Activated CD4-positive, alpha-beta memory T cell treated with anti-CD3 and anti-CD28 coated beads, Interleukin-2, amount 10 ng/mL, durations not matched to agents 7 days and 5 days (primary cell): Measurements from ENCODE around the gene ATP6V0E2. TPM values are rescaled to one million over a fixed set of nuclear protein-coding genes. Genes with fewer than 3 reads are reported as not detected.
A peak's percentile ranks its signal among the peaks of the same experiment; 100 is the strongest.

Experiments
- CTCF ChIA-PET: fragments of 350-600 bp; sonication (Branson Sonifier 250); formaldehyde crosslinking; loops from one replicate; lab custom pipeline; 2021; ENCODE audit warnings: antibody characterized with exemption, inconsistent platforms; lab: Charles Lee
- POLR2A ChIA-PET: fragments of 350-600 bp; sonication (Branson Sonifier 250); formaldehyde crosslinking; loops from one replicate; lab custom pipeline; 2021; ENCODE audit warnings: antibody characterized with exemption; lab: Charles Lee
- DNase-seq: peaks from one replicate; pipeline ENCODE4 v3.0.0-alpha.2; 2020
- H3K27ac Mint-ChIP-seq: one replicate; pipeline ENCODE4 v1.8.0; 2021; ENCODE audit warnings: mild to moderate bottlenecking, mixed read lengths
- H3K27me3 Mint-ChIP-seq: one replicate; pipeline ENCODE4 v1.8.0; 2021; ENCODE audit warnings: mixed read lengths
- H3K36me3 Mint-ChIP-seq: one replicate; pipeline ENCODE4 v1.8.0; 2021; ENCODE audit warnings: low read depth, mixed read lengths
- H3K4me1 Mint-ChIP-seq: one replicate; pipeline ENCODE4 v1.8.0; 2021; ENCODE audit warnings: mixed read lengths
- H3K4me3 Mint-ChIP-seq: one replicate; pipeline ENCODE4 v1.8.0; 2021; ENCODE audit warnings: mild to moderate bottlenecking, mixed read lengths
- H3K9me3 Mint-ChIP-seq: one replicate; pipeline ENCODE4 v1.8.0; 2021; ENCODE audit warnings: mixed read lengths
- total RNA-seq, 2 experiments: library from RNA; stranded (reverse); gene quantifications; one replicate each; pipeline ENCODE4 v1.2.3, GENCODE V29; 2021

ATP6V0E2 gene
- total RNA-seq, 2 experiments from 2014 or later = 48.8 to 52.3 TPM

- H3K9me3 Mint-ChIP-seq = no peaks in the 10 kb centered on the region
- CTCF ChIA-PET = interaction anchor here (1.3 to 2.5 kb wide), 3 partner anchors 14 to 29 kb away, joined by 3 to 11 read pairs (median 5); no protein-coding TSS in a partner anchor
- peaks cover 19% of the 10 kb centered on the region for H3K36me3 Mint-ChIP-seq
- peak overlapping the region; percentile 90 for H3K27ac Mint-ChIP-seq
- peaks cover 92% of the 10 kb centered on the region for H3K4me1 Mint-ChIP-seq
- no peak for DNase-seq
- POLR2A ChIA-PET = interaction anchor here (1.9 to 6.0 kb wide), 2 partner anchors 14 to 30 kb away, joined by 8 to 49 read pairs; partner anchors contain the start of gene ZNF862
- H3K27me3 Mint-ChIP-seq = no peaks in the 10 kb centered on the region
- H3K4me3 Mint-ChIP-seq = no peak overlapping the region
These were observed 5.0 kb upstream of the ATP6V0E2 start for GRCh38 chr7:149868623-149869290.

- Mint-ChIP-seq H3K36me3 (peaks cover 18% of the 10 kb centered on the region), H3K27ac (peak overlapping the region; percentile 90), H3K4me1 (peaks cover 88% of the 10 kb centered on the region), H3K9me3 (no peaks in the 10 kb centered on the region), H3K27me3 (no peaks in the 10 kb centered on the region), H3K4me3 (peak overlapping the region; percentile 43)
- POLR2A ChIA-PET = interaction anchor here (1.2 to 6.0 kb wide), 3 partner anchors 15 to 30 kb away, joined by 3 to 49 read pairs (median 8); partner anchors contain the start of gene ZNF862
- CTCF ChIA-PET = interaction anchor here (1.3 to 3.2 kb wide), 4 partner anchors 7 to 29 kb away, joined by 3 to 22 read pairs (median 8); no protein-coding TSS in a partner anchor
- DNase-seq = no peak
These were observed 4.5 kb upstream of the ATP6V0E2 start for GRCh38 chr7:149869291-149869650.

GRCh38 chr7:149869867-149870266, 3.9 kb upstream of the ATP6V0E2 start:
- ChIA-PET CTCF (interaction anchor here (1.3 to 3.2 kb wide), 4 partner anchors 8 to 30 kb away, joined by 3 to 22 read pairs (median 8); no protein-coding TSS in a partner anchor), POLR2A (interaction anchor here (1.0 to 6.0 kb wide), 4 partner anchors 15 to 31 kb away, joined by 3 to 49 read pairs (median 6); partner anchors contain the start of gene ZNF862)
- no peaks in the 10 kb centered on the region for H3K27me3 Mint-ChIP-seq
- peak; percentile 64 for DNase-seq
- H3K9me3 Mint-ChIP-seq = no peaks in the 10 kb centered on the region
- H3K36me3 Mint-ChIP-seq = peaks cover 16% of the 10 kb centered on the region
- peak overlapping the region; percentile 43 for H3K4me3 Mint-ChIP-seq
- H3K27ac Mint-ChIP-seq = peak overlapping the region; percentile 90
- H3K4me1 Mint-ChIP-seq = peaks cover 88% of the 10 kb centered on the region

GRCh38 chr7:149870274-149870673, 3.5 kb upstream of the ATP6V0E2 start:
- H3K4me3 Mint-ChIP-seq = no peak overlapping the region
- peak overlapping the region; percentile 90 for H3K27ac Mint-ChIP-seq
- peaks cover 88% of the 10 kb centered on the region for H3K4me1 Mint-ChIP-seq
- H3K27me3 Mint-ChIP-seq = no peaks in the 10 kb centered on the region
- H3K9me3 Mint-ChIP-seq = no peaks in the 10 kb centered on the region
- CTCF ChIA-PET = interaction anchor here (1.3 to 3.2 kb wide), 6 partner anchors 8 to 64 kb away, joined by 3 to 22 read pairs (median 9); no protein-coding TSS in a partner anchor
- H3K36me3 Mint-ChIP-seq = peaks cover 13% of the 10 kb centered on the region
- POLR2A ChIA-PET = interaction anchor here (1.0 to 6.0 kb wide), 4 partner anchors 14 to 31 kb away, joined by 3 to 49 read pairs (median 6); partner anchors contain the start of gene ZNF862
- no peak for DNase-seq

GRCh38 chr7:149870701-149871483, 2.9 kb upstream of the ATP6V0E2 start:
- CTCF ChIA-PET = interaction anchor here (1.0 to 3.2 kb wide), 5 partner anchors 9 to 65 kb away, joined by 4 to 22 read pairs (median 7); partner anchors contain the start of gene ZNF862
- H3K27me3 Mint-ChIP-seq = no peaks in the 10 kb centered on the region
- POLR2A ChIA-PET = interaction anchor here (1.0 to 6.0 kb wide), 9 partner anchors 9 to 675 kb away, joined by 3 to 49 read pairs (median 3); partner anchors contain the start of genes ACTR3C, LRRC61, REPIN1 and ZNF282
- DNase-seq = no peak
- peaks cover 18% of the 10 kb centered on the region for H3K36me3 Mint-ChIP-seq
- no peak overlapping the region for H3K4me3 Mint-ChIP-seq
- peak overlapping the region; percentile 90 for H3K27ac Mint-ChIP-seq
- H3K4me1 Mint-ChIP-seq = peaks cover 88% of the 10 kb centered on the region
- H3K9me3 Mint-ChIP-seq = no peaks in the 10 kb centered on the region

GRCh38 chr7:149871576-149871975, 2.2 kb upstream of the ATP6V0E2 start:
- POLR2A ChIA-PET = interaction anchor here (1.0 to 6.0 kb wide), 7 partner anchors 10 to 676 kb away, joined by 3 to 49 read pairs (median 4); partner anchors contain the start of genes ACTR3C, LRRC61, REPIN1 and ZNF282
- no peaks in the 10 kb centered on the region for H3K27me3 Mint-ChIP-seq
- peaks cover 21% of the 10 kb centered on the region for H3K36me3 Mint-ChIP-seq
- CTCF ChIA-PET = interaction anchor here (1.0 to 3.2 kb wide), 5 partner anchors 10 to 65 kb away, joined by 4 to 22 read pairs (median 7); partner anchors contain the start of gene ZNF862
- H3K4me1 Mint-ChIP-seq = peaks cover 84% of the 10 kb centered on the region
- H3K27ac Mint-ChIP-seq = peak overlapping the region; percentile 63
- no peak for DNase-seq
- no peaks in the 10 kb centered on the region for H3K9me3 Mint-ChIP-seq
- H3K4me3 Mint-ChIP-seq = peak overlapping the region; percentile 5

GRCh38 chr7:149872419-149873073, 1.2 kb upstream of the ATP6V0E2 start:
- no peak for DNase-seq
- Mint-ChIP-seq H3K9me3 (no peaks in the 10 kb centered on the region), H3K4me1 (peaks cover 78% of the 10 kb centered on the region), H3K27me3 (no peaks in the 10 kb centered on the region), H3K27ac (peak overlapping the region; percentile 76), H3K4me3 (peak overlapping the region; percentile 74), H3K36me3 (peaks cover 19% of the 10 kb centered on the region)
- CTCF ChIA-PET = interaction anchor here (2.3 to 3.2 kb wide), 2 partner anchors 11 kb away, joined by 17 to 22 read pairs; no protein-coding TSS in a partner anchor
- POLR2A ChIA-PET = interaction anchor here (1.2 to 6.0 kb wide), 5 partner anchors 10 to 496 kb away, joined by 3 to 49 read pairs (median 8); partner anchors contain the start of genes REPIN1 and ZNF862

- CTCF ChIA-PET = interaction anchor here (1.3 to 1.5 kb wide), 2 partner anchors 9 kb away, joined by 5 to 6 read pairs; no protein-coding TSS in a partner anchor
- POLR2A ChIA-PET = interaction anchor here (1.2 to 1.8 kb wide), 4 partner anchors 9 to 36 kb away, joined by 4 to 5 read pairs (median 4); partner anchors contain the start of gene ZNF862
- H3K4me3 Mint-ChIP-seq = peak overlapping the region; percentile 83
These were observed 338 bp downstream of the ATP6V0E2 start for GRCh38 chr7:149873970-149874643.

GRCh38 chr7:149874644-149875028, 867 bp downstream of the ATP6V0E2 start:
- no peaks in the 10 kb centered on the region for H3K27me3 Mint-ChIP-seq
- peak overlapping the region; percentile 29 for H3K27ac Mint-ChIP-seq
- peaks cover 61% of the 10 kb centered on the region for H3K4me1 Mint-ChIP-seq
- ChIA-PET CTCF (interaction anchor here (1.3 to 1.5 kb wide), 2 partner anchors 9 to 10 kb away, joined by 5 to 6 read pairs; no protein-coding TSS in a partner anchor), POLR2A (interaction anchor here (1.2 to 1.8 kb wide), 4 partner anchors 8 to 36 kb away, joined by 4 to 5 read pairs (median 4); partner anchors contain the start of gene ZNF862)
- peak overlapping the region; percentile 83 for H3K4me3 Mint-ChIP-seq
- no peak for DNase-seq
- H3K9me3 Mint-ChIP-seq = no peaks in the 10 kb centered on the region
- peaks cover 11% of the 10 kb centered on the region for H3K36me3 Mint-ChIP-seq

More at GRCh38 chr7:149873970-149874643, 338 bp downstream of the ATP6V0E2 start:
- Mint-ChIP-seq H3K4me1 (peaks cover 65% of the 10 kb centered on the region), H3K9me3 (no peaks in the 10 kb centered on the region), H3K27ac (peak overlapping the region; percentile 77), H3K36me3 (peaks cover 11% of the 10 kb centered on the region), H3K27me3 (no peaks in the 10 kb centered on the region)
- no peak for DNase-seq

GRCh38 chr7:149875396-149875795, 1.6 kb downstream of the ATP6V0E2 start:
- Mint-ChIP-seq H3K27me3 (no peaks in the 10 kb centered on the region), H3K27ac (no peak overlapping the region), H3K9me3 (no peaks in the 10 kb centered on the region), H3K36me3 (peaks cover 11% of the 10 kb centered on the region), H3K4me3 (peak overlapping the region; percentile 83), H3K4me1 (peaks cover 53% of the 10 kb centered on the region)
- POLR2A ChIA-PET = interaction anchor here (1.2 to 1.8 kb wide), 3 partner anchors 10 to 37 kb away, joined by 4 to 5 read pairs (median 5); partner anchors contain the start of gene ZNF862
- CTCF ChIA-PET = interaction anchor here (1.3 to 1.5 kb wide), 2 partner anchors 8 to 10 kb away, joined by 5 to 6 read pairs; no protein-coding TSS in a partner anchor
- DNase-seq = no peak
